ENCODE data around the gene SLC25A25. TPM values are rescaled to one million over a fixed set of nuclear protein-coding genes. Genes with fewer than 3 reads are reported as not detected.

The SLC25A25 gene
- total and polyA plus RNA-seq, 9 of the 15 experiments (the other 6 are each of a cell fraction or from before 2014, with no cell fraction given), result 0.07 to 35.9 (median 23.2) TPM

GRCh38 chr9:128067645-128068385, at the start of gene SLC25A25 (continued):
- TF ChIP-seq ERF (CRISPR knock-in tag; IDR thresholded peaks at IDR 0.05) (0 out of 2 replicates have a peak, but pooled peaks have one; percentile 69), KAT7 (CRISPR knock-in tag; IDR thresholded peaks at IDR 0.05; ENCODE audit: borderline replicate concordance) (no peak), FOS (IDR thresholded peaks at IDR 0.05; ENCODE audit: extremely low read depth, insufficient read length) (peak; percentile 71), POU5F1 (IDR thresholded peaks at IDR 0.05; ENCODE audit: borderline replicate concordance, low read depth, low read length, partially characterized antibody) (no peak), HNRNPLL (IDR thresholded peaks at IDR 0.05; ENCODE audit: low read depth, low read length, poor library complexity, severe bottlenecking) (peak; percentile 29), ZBED1 (IDR thresholded peaks at IDR 0.05) (0 out of 2 replicates have a peak, but pooled peaks have one; percentile 37), POLR2AphosphoS5 (IDR thresholded peaks at IDR 0.05; ENCODE audit: control insufficient read depth, insufficient read depth, low read depth, low read length) (peak; percentile 45; the same call in 1 of the 2 replicates), ZNF197 (CRISPR knock-in tag; IDR thresholded peaks at IDR 0.05; ENCODE audit: low read depth) (no peak), CHCHD3 (CRISPR knock-in tag; IDR thresholded peaks at IDR 0.05) (no peak), SAP30 (IDR thresholded peaks at IDR 0.05; ENCODE audit: borderline replicate concordance, insufficient read depth, low read depth, low read length, poor library complexity, severe bottlenecking) (peak; percentile 69), RBFOX2 (IDR thresholded peaks at IDR 0.05; ENCODE audit: low read depth, low read length) (0 out of 2 replicates have a peak, but pooled peaks have one; percentile 88), TARDBP (IDR thresholded peaks at IDR 0.05) (0 out of 2 replicates have a peak, but pooled peaks have one; percentile 18), E2F6 (IDR thresholded peaks at IDR 0.05; ENCODE audit: borderline replicate concordance in 1 of 2, extremely low read depth in 1 of 2, insufficient read depth in 1 of 2, insufficient read length in 1 of 2, low read depth in 1 of 2, low read length in 1 of 2, poor library complexity in 1 of 2, severe bottlenecking in 1 of 2) (peak; percentile 33 to 93), CXXC5 (CRISPR knock-in tag; IDR thresholded peaks at IDR 0.05) (peak; percentile 57), CHAMP1 (IDR thresholded peaks at IDR 0.05) (no peak), JUND (IDR thresholded peaks at IDR 0.05; ENCODE audit: borderline replicate concordance, low read depth, low read length) (peak; percentile 51; the same call in 1 of the 2 replicates), JUND (tag; IDR thresholded peaks at IDR 0.05; ENCODE audit: borderline replicate concordance, low read depth, low read length) (no peak; the same call in 2 of the 3 replicates), PHF8 (IDR thresholded peaks at IDR 0.05; ENCODE audit: borderline replicate concordance, low read length) (peak; percentile 51; the same call in 1 of the 2 replicates)
